Measurements from ENCODE around the gene SND1.
"Not testable (repeated sequence)": the region's sequence is repeated elsewhere in the genome, so short reads cannot be mapped to it uniquely, and the experiment has no call there.

The SND1 gene

DNA sequence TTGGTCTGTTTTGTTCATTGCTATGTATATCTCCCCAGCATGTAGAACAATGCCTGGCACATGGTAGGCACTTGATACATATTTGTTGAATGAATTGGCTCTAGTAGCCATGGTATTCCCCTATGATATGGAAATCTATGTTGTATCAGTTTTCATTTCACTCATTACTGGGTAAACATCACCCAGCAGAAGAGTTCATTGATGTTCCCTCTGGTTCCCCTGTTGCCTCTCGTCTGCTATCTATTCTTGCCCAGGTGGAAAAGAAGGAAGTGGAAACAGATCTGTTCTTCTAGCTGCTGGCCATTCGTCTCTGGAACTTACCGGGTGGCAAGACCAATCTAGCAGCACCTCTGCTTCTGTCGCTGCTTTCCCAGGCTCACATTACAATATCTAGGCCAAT lies 307.8 kb downstream of the SND1 start:
- in situ Hi-C loops (cut with HindIII; ENCODE audit: low sequenced_read_pairs): no loop called here
- no peak for DNase-seq (ENCODE audit: low read depth)
- TF ChIP-seq, protein P1, sequence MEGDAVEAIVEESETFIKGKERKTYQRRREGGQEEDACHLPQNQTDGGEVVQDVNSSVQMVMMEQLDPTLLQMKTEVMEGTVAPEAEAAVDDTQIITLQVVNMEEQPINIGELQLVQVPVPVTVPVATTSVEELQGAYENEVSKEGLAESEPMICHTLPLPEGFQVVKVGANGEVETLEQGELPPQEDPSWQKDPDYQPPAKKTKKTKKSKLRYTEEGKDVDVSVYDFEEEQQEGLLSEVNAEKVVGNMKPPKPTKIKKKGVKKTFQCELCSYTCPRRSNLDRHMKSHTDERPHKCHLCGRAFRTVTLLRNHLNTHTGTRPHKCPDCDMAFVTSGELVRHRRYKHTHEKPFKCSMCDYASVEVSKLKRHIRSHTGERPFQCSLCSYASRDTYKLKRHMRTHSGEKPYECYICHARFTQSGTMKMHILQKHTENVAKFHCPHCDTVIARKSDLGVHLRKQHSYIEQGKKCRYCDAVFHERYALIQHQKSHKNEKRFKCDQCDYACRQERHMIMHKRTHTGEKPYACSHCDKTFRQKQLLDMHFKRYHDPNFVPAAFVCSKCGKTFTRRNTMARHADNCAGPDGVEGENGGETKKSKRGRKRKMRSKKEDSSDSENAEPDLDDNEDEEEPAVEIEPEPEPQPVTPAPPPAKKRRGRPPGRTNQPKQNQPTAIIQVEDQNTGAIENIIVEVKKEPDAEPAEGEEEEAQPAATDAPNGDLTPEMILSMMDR (IDR thresholded peaks at IDR 0.05; ENCODE audit: low read depth, low read length, missing control alignments): no peak
- H3K4me3 ChIP-seq (ENCODE audit: low read depth, low read length): no peak overlapping the region

DNA sequence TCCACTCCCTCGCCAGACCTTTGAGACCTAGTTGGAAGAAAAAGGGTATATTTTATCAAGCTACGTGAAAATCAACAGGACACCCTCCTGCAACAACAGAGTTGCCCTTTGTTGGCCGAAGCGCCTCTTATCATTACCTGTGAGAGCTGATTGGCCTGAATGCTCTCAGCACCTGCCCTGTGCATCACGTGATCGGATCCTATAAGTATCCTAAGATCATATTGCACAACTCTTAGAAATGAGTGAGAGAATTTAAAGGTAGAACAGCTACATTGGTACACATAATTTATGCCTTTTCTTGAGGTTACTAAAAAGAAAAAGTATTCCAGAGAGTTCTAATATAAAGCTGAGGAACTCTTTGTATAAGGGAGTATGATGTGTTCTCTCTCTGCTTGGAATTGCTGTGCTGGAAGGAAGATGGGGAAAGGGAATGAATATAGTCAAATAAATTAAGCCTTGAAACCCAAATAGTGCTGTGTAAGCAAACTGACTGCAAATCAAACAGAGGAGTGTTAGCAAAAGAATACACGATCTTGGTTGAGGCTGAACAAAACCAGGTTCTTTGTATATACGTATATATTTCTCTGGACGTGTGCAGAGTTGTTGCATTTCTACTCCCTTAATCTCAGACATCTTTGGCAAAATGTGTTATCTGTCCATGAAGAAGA lies 309.9 kb downstream of the SND1 start:
- TF ChIP-seq, protein P1 (IDR thresholded peaks at IDR 0.05; ENCODE audit: low read depth, low read length, missing control alignments): no peak
- in situ Hi-C loops (cut with HindIII; ENCODE audit: low sequenced_read_pairs): no loop called here
- no peak for DNase-seq (ENCODE audit: low read depth)
- no peak overlapping the region for H3K4me3 ChIP-seq (ENCODE audit: low read depth, low read length)

DNA sequence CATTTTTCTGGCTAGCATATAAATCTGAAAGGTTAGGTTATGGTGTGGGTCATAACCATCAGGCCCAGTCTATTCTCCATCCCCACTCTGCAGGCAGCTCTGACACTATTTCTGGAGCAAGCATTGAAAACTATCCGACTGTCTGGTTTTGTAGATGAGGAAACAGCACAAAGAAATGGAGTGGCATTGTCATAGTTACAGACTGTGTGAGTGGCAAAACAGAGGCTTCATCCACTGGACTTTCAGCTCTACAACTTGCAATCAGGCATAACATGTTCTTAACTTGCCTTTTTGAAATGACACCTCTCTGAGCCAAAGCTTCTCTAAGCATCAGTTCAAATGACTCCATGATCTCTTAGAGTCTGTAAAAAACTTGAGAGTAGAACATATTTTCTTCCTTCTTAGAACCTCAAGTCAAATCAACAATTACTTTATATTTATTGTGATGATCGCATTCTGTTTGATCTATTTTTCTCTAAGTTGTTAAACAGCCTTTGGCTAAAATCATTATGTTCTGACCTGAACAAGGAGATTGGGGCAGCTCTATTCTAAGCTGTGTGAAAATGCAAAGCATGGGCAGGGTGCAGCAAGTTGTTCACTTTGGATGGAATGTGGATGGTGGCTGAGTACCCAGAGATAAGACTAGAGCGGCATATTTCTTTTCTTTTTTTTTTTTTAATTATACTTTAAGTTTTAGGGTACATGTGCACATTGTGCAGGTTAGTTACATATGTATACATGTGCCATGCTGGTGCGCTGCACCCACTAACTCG lies 310.8 kb downstream of the SND1 start:
- H3K4me3 ChIP-seq (ENCODE audit: low read depth, low read length): no peak overlapping the region
- TF ChIP-seq, protein P1 (IDR thresholded peaks at IDR 0.05; ENCODE audit: low read depth, low read length, missing control alignments): no peak
- no peak for DNase-seq (ENCODE audit: low read depth)
- in situ Hi-C loops (cut with HindIII; ENCODE audit: low sequenced_read_pairs): no loop called here

GRCh38 chr7:127963850-127964249 lies 311.9 kb downstream of the SND1 start:
- H3K4me3 ChIP-seq (ENCODE audit: low read depth, low read length); in situ Hi-C loops (cut with HindIII; ENCODE audit: low sequenced_read_pairs); DNase-seq (ENCODE audit: low read depth): not testable (repeated sequence)

- in situ Hi-C loops (cut with HindIII; ENCODE audit: low sequenced_read_pairs): no loop called here
- TF ChIP-seq, protein P1 (IDR thresholded peaks at IDR 0.05; ENCODE audit: low read depth, low read length, missing control alignments): no peak
- DNase-seq (ENCODE audit: low read depth): no peak
Measured at GRCh38 chr7:127967281-127967680, 315.3 kb downstream of the SND1 start.

GRCh38 chr7:127968547-127968946 lies 316.6 kb downstream of the SND1 start:
- DNase-seq (ENCODE audit: low read depth): no peak
- in situ Hi-C loops (cut with HindIII; ENCODE audit: low sequenced_read_pairs): no loop called here

More at GRCh38 chr7:127967281-127967680, 315.3 kb downstream of the SND1 start:
- H3K4me3 ChIP-seq (ENCODE audit: low read depth, low read length): no peak overlapping the region

More at GRCh38 chr7:127968547-127968946, 316.6 kb downstream of the SND1 start:
- H3K4me3 ChIP-seq (ENCODE audit: low read depth, low read length): no peak overlapping the region
- TF ChIP-seq, protein P1 (IDR thresholded peaks at IDR 0.05; ENCODE audit: low read depth, low read length, missing control alignments): no peak

All from astrocyte of the cerebellum (primary cell).